Stimulated activated CD8-positive, alpha-beta memory T cell treated with anti-CD3 and anti-CD28 coated beads, Interleukin-7, amount 100 ng/mL, for 48 hours (primary cell): Measurements from ENCODE around the gene TRIM26.

Experiments used
- DNase-seq, 2 donors: peaks; one replicate each; pipeline ENCODE4 v3.0.0-alpha.2; 2020; ENCODE audit warnings: low read depth in 1 of 2; ENCODE audit errors: extremely low read depth in 1 of 2

Gene TRIM26

GRCh38 chr6:30211306-30211705 lies 1.9 kb downstream of the TRIM26 start:
- no peak for DNase-seq

GRCh38 chr6:30207619-30208295 lies 5.4 kb downstream of the TRIM26 start:
- no peak for DNase-seq

DNA sequence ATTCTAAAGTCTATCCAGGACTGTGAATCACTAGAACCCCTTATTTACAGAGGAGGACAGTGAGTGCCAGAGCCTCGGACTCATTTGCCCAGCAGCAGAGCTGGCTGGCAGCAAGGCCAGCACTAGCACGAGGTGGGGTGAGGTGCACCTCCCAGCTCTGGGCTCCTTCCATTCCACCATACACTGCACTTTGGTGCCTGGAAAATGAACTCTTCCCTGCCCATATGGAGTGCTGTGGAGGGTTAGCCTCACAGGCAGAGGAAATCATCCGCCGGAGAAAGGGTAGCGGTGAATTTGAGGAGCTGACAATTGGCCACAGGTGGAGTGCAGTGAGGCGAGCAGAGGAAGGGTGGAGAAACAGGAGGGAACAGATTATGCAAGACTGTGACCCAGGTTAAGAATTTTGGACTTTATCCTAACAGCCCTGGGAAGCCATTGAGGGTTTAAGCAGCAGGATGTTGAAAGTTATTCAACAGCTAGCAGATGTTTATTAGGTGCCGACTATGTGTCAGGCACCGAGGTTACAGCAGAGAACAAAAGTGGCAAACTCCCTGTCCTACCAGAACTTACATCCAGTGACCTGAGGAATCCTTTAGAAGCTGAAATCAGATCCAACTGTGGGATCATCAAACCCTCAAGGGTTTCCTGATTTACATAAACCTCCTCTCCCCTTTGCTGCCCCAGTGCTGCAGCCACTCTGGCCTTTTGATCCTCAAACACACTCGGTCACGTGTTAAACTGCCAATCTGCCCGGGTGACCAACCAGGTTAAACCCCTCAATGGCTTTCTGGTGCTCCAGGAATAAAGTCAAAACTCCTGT lies 6.2 kb downstream of the TRIM26 start:
- DNase-seq = no peak

- no peak for DNase-seq
These were observed 7.1 kb downstream of the TRIM26 start for GRCh38 chr6:30206152-30206551.

DNA sequence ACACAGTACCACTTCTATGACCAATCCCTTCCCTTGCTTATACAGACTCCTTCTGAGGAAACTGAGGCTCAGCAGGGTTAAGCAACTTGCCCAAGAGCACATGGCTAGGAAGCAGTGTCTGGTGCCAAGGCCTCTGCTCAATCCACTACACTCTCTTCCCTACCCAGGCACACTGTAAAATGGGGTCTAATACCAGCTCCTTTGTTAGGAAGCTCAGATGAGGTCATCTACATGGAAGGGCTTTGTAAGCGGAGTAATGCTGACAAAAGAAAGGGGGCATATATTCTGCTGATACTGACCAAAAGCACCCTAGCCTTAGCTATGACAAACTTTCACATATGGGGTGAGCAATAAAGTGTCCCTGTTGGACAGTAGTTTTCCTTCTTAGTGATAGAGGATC lies 9.1 kb downstream of the TRIM26 start:
- no peak for DNase-seq

- DNase-seq = no peak
These were observed 10.8 kb downstream of the TRIM26 start for GRCh38 chr6:30202366-30202765.

GRCh38 chr6:30200551-30201281 lies 12.5 kb downstream of the TRIM26 start:
- DNase-seq = no peak

GRCh38 chr6:30198166-30199084 lies 14.8 kb downstream of the TRIM26 start:
- DNase-seq = no peak

- DNase-seq = no peak
These were observed 16.8 kb downstream of the TRIM26 start for GRCh38 chr6:30196376-30196775.

DNA sequence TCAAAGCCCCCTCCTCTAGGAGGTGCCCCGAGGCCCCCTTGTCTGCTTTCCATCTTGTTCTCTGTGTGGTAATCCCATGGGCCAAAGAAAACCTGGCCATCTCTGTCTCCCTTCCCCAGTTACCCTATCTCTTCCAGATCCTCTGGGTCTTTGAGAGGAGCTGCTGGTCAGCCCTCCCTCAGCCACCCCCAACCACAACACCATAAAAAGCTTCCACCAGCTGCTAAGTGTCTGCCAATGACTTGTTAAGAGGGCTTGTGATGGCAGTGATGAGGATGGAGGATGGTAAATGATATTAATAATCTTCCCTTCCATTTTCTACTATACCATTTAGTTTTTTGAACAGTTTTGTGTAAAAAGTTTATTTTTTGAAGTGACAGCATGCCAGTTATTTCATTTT lies 17.3 kb downstream of the TRIM26 start:
- no peak for DNase-seq

- no peak for DNase-seq
These were observed 18.2 kb downstream of the TRIM26 start for GRCh38 chr6:30194797-30195690.

DNA sequence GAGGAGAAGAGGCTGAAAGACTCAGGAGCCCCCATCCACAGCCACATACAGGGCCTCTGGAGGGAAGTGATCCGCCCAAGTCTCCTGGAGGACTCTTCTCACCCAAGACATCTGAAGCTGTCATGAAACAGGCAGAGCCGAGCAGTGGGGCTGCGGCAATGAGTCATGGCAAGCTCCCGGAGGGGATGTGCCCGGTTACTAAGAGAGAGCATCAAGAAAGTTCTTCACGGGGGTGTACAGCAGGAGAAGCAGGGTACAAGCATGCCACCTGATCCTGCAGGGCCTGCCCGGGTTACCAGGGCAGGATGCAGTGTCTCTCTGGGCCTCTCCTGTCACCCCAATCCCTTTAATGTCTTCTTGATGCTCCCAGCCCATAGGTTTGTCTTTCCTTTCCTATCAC lies 21.1 kb downstream of the TRIM26 start:
- no peak for DNase-seq

DNA sequence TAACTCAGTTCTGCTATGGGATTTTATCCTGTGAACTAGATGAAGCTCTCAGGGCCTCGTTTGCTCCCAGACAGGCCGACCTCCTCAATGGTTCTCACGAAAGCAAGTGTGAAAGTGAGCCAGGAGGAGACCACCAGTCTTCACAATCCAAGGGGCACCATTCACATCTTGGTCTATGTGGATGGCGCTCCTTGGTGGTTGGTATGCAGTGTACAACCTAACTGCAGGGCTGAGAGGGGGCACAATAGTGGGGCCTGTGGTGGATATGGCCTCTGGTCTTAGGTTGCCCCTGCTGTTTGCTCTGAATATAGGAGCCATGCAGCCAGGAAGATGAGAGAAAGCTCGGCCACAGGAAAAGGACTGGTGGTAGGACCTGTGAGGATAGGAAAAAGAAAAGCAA lies 24.7 kb downstream of the TRIM26 start:
- no peak for DNase-seq

DNA sequence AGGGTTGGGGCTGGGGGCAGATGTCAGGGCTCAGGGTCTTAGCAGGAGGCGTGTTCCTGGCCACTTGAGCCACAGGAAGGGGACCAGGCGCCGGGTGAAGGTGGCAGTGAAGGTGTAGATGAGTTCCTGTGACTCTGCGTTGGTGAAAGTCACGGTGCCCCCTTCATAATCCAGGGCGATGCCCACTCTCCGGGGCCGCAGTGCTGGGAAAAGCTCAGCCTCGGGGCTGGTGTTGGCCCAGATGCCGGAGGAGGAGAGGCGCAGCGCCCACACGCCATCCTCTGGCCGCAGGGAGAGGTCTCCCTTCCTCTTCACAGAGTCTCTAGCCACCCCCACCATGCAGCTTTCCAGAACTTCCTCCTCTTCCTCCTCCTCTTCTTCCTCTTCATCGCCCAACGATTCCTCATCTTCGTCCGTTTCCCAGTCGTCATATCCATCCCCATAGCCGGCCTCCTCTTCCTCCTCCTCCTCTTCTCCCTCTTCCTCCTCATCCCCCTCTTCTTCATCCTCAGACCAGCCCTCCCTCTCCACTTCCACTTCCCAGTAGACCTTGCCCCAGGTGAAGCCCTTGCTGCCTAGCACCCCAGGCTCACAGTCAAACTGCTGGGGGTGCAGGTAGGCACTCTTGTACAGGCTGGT lies 27.2 kb downstream of the TRIM26 start:
- no peak for DNase-seq

DNA sequence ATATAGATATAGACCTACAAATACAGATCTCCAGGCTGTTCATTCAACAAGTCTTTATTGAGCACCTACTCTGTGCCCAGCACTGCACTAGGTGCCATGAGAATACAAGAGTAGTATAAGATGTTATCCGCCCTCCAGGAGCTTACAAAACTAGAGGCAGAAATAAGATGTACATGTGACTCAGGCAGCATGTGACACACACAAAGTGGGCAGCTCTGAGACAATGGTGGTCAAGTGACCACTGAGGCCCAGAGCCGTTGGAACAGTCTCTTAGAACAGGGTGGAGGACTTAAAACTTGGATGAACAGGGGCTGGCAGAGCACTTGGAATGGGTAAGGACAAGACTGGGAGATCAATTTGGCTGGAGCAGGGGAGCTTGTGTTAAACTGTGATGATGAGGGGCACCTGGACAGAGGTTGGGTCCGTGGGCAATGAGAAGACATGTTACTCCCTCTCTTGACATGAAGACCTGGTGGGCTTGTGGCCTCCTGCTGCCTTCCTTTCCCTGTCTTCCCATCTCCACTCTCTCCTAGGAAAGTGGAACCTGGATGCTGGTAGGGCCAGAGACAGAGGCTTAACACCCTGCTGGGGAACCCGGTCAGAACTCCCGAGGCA lies 28.7 kb downstream of the TRIM26 start:
- no peak for DNase-seq

GRCh38 chr6:30180145-30180544 lies 33.1 kb downstream of the TRIM26 start:
- no peak for DNase-seq

DNA sequence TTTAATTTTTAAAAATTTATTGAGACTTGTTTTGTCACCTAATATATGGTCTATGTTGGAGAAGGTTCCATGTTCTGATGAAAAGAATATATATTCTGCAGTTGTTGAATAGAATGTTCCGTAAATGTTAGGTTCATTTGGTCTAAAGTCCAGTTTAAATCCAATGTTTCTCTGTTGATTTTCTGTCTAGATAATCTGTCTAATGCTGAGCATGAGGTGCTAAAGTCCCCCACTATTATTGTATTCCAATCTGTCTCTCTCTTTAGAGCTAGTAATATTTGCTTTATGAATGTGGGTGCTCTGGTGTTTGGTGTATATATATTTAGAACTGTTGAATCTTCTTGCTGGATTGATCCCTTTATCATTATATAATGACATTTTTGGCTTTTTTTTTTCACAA lies 34.4 kb downstream of the TRIM26 start:
- no peak for DNase-seq

DNA sequence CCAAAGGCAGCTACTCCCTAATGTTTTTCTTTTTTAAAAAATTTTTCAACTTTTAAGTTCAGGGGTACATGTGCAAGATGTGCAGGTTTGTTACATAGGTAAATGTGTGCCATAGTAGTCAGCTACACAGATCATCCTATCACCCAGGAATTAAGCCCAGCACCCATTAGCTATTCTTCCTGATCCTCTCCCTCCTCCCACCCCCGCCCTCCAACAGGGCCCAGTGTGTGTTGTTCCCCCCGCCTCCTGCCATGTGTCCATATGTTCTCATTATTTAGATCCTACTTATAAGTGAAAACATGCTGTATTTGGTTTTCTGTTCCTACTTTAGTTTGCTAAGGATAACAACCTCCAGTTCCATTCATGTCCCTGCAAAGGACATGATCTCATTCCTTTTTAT lies 37.4 kb downstream of the TRIM26 start:
- DNase-seq = no peak

GRCh38 chr6:30172681-30173080 lies 40.5 kb downstream of the TRIM26 start:
- no peak for DNase-seq
